Effector memory CD4-positive, alpha-beta T cell (primary cell): ENCODE results near the gene SVIL.
"Not testable (repeated sequence)": the region's sequence is repeated elsewhere in the genome, so short reads cannot be mapped to it uniquely, and the experiment has no call there.

Experiments
- DNase-seq, 3 donors: peaks; one replicate each; pipeline ENCODE4 v3.0.0-alpha.2; 2020
- H3K27ac ChIP-seq: 2 replicates; pipeline ENCODE4 v1.7.0; 2013; ENCODE audit warnings: mild to moderate bottlenecking, low read length, moderate library complexity; ENCODE audit not compliant: insufficient read depth, poor library complexity, severe bottlenecking
- H3K27me3 ChIP-seq: replicated peaks from 2 replicates; pipeline ENCODE4 v1.7.0; 2013; ENCODE audit warnings: mild to moderate bottlenecking, low read length; ENCODE audit not compliant: insufficient read depth, control insufficient read depth, poor library complexity, severe bottlenecking
- H3K36me3 ChIP-seq: 2 replicates; pipeline ENCODE4 v1.7.0; 2013; ENCODE audit warnings: mild to moderate bottlenecking, low read length, moderate library complexity; ENCODE audit not compliant: control insufficient read depth, insufficient read depth
- H3K4me1 ChIP-seq: 2 replicates; pipeline ENCODE4 v1.7.0; 2013; ENCODE audit warnings: low read length, mild to moderate bottlenecking; ENCODE audit not compliant: control insufficient read depth, insufficient read depth, poor library complexity, severe bottlenecking
- H3K4me3 ChIP-seq: 2 replicates; pipeline ENCODE4 v1.7.0; 2013; ENCODE audit warnings: low read length, low read depth, mild to moderate bottlenecking; ENCODE audit not compliant: insufficient read depth, poor library complexity, severe bottlenecking
- H3K9me3 ChIP-seq: 2 replicates; pipeline ENCODE4 v1.7.0; 2013; ENCODE audit warnings: mild to moderate bottlenecking, low read length, moderate library complexity; ENCODE audit not compliant: control insufficient read depth

SVIL gene

DNA sequence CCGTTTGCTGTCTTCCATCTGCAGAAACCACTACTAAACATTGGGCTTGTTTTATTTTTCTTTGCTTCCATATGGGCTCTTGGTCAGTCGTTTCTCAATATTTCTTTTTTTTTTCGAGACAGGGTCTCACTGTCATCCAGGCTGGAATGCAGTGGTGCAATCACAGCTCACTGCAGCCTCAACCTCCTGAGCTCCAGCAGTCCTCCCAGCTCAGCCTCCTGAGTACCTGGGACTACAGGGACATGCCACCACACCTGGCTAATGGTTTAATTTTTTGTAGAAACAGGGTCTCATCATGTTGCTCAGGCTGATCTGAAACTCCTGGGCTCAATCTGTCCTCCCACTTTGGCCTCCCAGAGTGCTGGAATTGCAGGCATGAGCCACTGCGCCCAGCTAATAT lies 182.8 kb downstream of the SVIL start:
- Histone ChIP-seq H3K4me3 (no peak overlapping the region), H3K9me3 (no peaks in the 10 kb centered on the region), H3K27me3 (no peaks in the 10 kb centered on the region), H3K36me3 (no peaks in the 10 kb centered on the region), H3K4me1 (no peaks in the 10 kb centered on the region), H3K27ac (no peak overlapping the region)
- DNase-seq = no peak

GRCh38 chr10:29450405-29450804 lies 184.4 kb downstream of the SVIL start:
- no peak for DNase-seq

DNA sequence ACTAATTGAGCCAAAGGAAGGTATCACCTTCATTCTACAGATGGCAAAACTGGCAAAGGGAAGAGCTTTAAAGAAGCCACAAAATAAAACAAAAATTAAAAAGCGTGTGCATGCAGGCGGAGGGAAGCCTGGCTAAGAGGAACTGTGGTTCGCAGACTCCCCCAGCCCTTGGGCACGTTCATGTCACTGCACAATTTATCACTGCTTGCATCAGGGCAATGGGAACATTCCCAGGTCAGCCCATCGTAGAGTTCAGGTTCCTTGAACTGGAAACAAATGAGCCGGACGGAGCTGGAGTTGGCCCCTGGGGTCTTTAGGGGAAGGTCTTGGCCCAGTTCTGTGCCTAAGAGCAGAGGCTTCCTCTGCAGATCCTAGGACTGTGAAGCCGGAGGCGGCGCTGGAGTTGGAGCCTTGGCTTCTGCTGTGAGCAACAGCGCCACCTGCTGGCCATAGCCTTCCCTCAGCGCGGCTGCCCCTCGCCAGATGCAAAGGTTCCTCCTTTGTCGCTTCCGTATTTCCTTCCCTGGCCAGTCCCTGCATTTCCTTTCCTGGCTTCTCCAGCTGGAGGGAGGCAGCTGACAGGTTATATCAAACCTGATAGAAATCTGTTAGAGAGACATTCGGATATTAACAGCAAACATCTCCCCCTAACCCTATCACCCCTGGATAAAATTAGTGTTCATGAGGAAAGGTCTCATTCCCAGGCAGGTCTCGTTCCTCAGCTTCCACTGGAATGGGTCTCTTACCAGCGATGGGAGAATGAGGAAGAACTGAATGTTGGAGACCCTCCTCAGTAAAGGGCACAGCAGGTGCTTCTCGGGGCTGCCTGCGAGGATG lies 185.8 kb downstream of the SVIL start:
- H3K4me1 ChIP-seq, H3K27me3 ChIP-seq, H3K4me3 ChIP-seq, H3K36me3 ChIP-seq, H3K27ac ChIP-seq, H3K9me3 ChIP-seq: not testable (repeated sequence)
- DNase-seq = peak; percentile 10 to 54 (median 44)

More at GRCh38 chr10:29450405-29450804, 184.4 kb downstream of the SVIL start:
- Histone ChIP-seq H3K27me3 (no peaks in the 10 kb centered on the region), H3K4me1 (no peaks in the 10 kb centered on the region), H3K27ac (no peak overlapping the region), H3K9me3 (no peaks in the 10 kb centered on the region), H3K4me3 (no peak overlapping the region), H3K36me3 (no peaks in the 10 kb centered on the region)

DNA sequence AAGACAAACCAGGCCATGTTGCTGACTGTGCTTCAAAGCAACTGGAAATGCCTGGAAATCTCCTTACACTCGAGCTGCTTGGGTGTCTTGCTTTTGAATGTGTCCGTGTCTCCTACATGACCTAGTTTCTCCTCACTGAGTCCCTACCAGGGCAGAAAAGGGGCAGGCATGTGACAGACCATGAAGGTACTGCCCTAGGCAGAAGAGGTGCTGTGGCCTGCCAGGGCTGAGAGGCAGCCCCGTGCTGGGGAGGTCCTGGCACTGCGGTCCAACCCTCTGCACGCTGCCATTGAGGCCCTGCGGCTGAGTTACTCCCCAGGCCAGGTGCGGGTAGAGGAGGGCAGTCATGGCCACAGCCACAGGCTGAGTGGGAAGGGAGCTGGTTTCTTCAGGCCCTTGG lies 186.6 kb downstream of the SVIL start:
- H3K27me3 ChIP-seq = no peaks in the 10 kb centered on the region
- H3K4me1 ChIP-seq = no peaks in the 10 kb centered on the region
- no peak for DNase-seq
- H3K27ac ChIP-seq = no peak overlapping the region
- H3K9me3 ChIP-seq = no peaks in the 10 kb centered on the region
- H3K4me3 ChIP-seq = no peak overlapping the region
- no peaks in the 10 kb centered on the region for H3K36me3 ChIP-seq

- DNase-seq = no peak
- Histone ChIP-seq H3K4me3 (no peak overlapping the region), H3K27me3 (no peaks in the 10 kb centered on the region), H3K27ac (no peak overlapping the region), H3K4me1 (no peaks in the 10 kb centered on the region), H3K36me3 (no peaks in the 10 kb centered on the region), H3K9me3 (no peaks in the 10 kb centered on the region)
Observed at GRCh38 chr10:29446327-29446726, 188.4 kb downstream of the SVIL start.

GRCh38 chr10:29443745-29444523 lies 190.8 kb downstream of the SVIL start:
- Histone ChIP-seq H3K4me3 (no peak overlapping the region), H3K9me3 (no peaks in the 10 kb centered on the region), H3K27ac (no peak overlapping the region), H3K36me3 (no peaks in the 10 kb centered on the region), H3K4me1 (no peaks in the 10 kb centered on the region), H3K27me3 (no peaks in the 10 kb centered on the region)
- DNase-seq = no peak

DNA sequence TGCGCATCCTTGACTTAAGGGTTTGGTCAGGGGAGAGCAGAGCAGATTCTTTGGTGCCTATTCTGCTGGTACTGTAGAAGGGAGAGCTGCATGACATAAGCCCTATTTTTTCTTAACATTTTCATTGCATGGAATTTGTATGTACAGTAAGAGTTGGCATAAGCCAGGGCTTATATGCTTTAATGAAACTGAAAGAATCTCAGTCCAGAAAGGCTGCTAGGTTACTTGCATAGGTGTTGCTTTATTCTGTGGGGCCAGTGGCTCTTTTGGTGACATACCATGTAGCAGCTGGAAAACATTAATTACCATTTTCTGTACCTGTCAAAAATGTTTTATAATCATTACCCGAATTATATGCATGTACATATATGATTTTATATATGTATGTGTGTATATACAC lies 193.8 kb downstream of the SVIL start:
- H3K27ac ChIP-seq = no peak overlapping the region
- H3K27me3 ChIP-seq = no peaks in the 10 kb centered on the region

DNA sequence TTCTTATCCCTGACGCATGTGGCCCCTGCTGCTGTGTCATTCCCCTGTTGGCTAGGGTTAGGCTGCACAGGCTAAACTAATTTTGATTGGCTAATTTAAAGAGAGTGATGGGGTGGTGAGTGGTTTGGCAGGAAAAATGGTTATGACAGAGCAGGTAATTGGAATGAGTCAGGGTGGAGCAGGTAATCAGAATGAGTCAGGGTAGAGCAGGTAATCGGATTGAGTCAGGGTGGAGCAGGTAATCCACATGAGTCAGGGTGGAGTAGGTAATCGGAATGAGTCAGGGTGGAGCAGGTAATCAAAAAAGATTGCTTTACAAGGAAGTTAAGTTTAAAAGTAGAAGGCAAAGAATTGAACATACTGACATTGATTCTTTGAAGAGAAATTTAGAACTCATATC lies 195.8 kb downstream of the SVIL start:
- H3K27ac ChIP-seq, DNase-seq, H3K27me3 ChIP-seq, H3K4me1 ChIP-seq, H3K4me3 ChIP-seq, H3K9me3 ChIP-seq, H3K36me3 ChIP-seq: not testable (repeated sequence)

More for the DNA sequence above, 193.8 kb downstream of the SVIL start:
- DNase-seq = no peak
- H3K9me3 ChIP-seq = no peaks in the 10 kb centered on the region
- peaks cover 3% of the 10 kb centered on the region for H3K36me3 ChIP-seq
- no peaks in the 10 kb centered on the region for H3K4me1 ChIP-seq
- H3K4me3 ChIP-seq = no peak overlapping the region

DNA sequence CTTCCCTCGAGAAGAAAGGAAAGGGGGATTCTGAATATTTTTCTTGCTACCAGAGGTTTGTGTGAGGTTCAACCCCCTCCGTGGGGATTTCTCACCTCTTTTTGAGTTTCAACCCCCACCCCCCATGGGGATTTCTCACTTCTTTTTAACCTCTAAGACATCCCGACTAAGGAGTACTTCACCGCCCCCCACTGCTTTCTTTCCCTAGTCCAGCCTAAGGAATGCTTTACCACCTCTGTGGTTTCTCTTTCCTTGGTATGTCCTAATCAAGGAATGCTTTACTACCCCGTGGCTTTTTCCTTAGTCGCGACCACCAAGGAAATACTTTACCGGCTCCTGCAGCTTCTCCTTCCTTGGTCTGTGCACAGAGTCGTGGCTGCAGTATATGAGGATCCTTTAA lies 196.5 kb downstream of the SVIL start:
- H3K4me1 ChIP-seq = no peaks in the 10 kb centered on the region
- H3K27ac ChIP-seq = no peak overlapping the region
- peaks cover 3% of the 10 kb centered on the region for H3K36me3 ChIP-seq
- H3K9me3 ChIP-seq = no peaks in the 10 kb centered on the region
- no peak overlapping the region for H3K4me3 ChIP-seq
- H3K27me3 ChIP-seq = no peaks in the 10 kb centered on the region
- DNase-seq = no peak

GRCh38 chr10:29437871-29438270 lies 196.9 kb downstream of the SVIL start:
- H3K9me3 ChIP-seq = no peaks in the 10 kb centered on the region
- H3K4me1 ChIP-seq = no peaks in the 10 kb centered on the region
- H3K27me3 ChIP-seq = no peaks in the 10 kb centered on the region
- H3K36me3 ChIP-seq = peaks cover 3% of the 10 kb centered on the region
- H3K27ac ChIP-seq = no peak overlapping the region
- DNase-seq = no peak
- H3K4me3 ChIP-seq = no peak overlapping the region
